GM21528 (cell line): ENCODE data around the gene TMEM74B.

Experiments used
- ATAC-seq: cut with Tn5 transposase; IDR thresholded peaks from one replicate; pipeline ENCODE4 v1.9.1; 2021; ENCODE audit warnings: mild to moderate bottlenecking, moderate library complexity; ENCODE audit not compliant: unreplicated experiment, low FRiP score

Gene TMEM74B

GRCh38 chr20:1206366-1207148 lies 21.8 kb upstream of the TMEM74B start:
- ATAC-seq: no peak

- ATAC-seq: no peak
Observed at GRCh38 chr20:1205802-1206201, 21.0 kb upstream of the TMEM74B start.

- no peak for ATAC-seq
Observed at GRCh38 chr20:1204576-1204975, 19.8 kb upstream of the TMEM74B start.

- ATAC-seq: no peak
Observed at GRCh38 chr20:1204113-1204512, 19.3 kb upstream of the TMEM74B start.

- no peak for ATAC-seq
Observed at GRCh38 chr20:1203630-1204029, 18.8 kb upstream of the TMEM74B start.

- no peak for ATAC-seq
Observed at GRCh38 chr20:1202762-1203504, 18.2 kb upstream of the TMEM74B start, which contains the start of gene C20orf202. C20orf202 (plus strand) TSS chr20:1203454; CDS start chr20:1203586, 132 bp downstream.

GRCh38 chr20:1199964-1200363 lies 15.2 kb upstream of the TMEM74B start:
- no peak for ATAC-seq

- no peak for ATAC-seq
Observed at GRCh38 chr20:1199212-1199873, 14.6 kb upstream of the TMEM74B start.

GRCh38 chr20:1198751-1199150 lies 14.0 kb upstream of the TMEM74B start:
- no peak for ATAC-seq

- ATAC-seq: no peak
Observed at GRCh38 chr20:1197801-1198200, 13.0 kb upstream of the TMEM74B start.

GRCh38 chr20:1196634-1197033 lies 11.9 kb upstream of the TMEM74B start:
- no peak for ATAC-seq

- ATAC-seq: no peak
Observed at GRCh38 chr20:1195226-1195625, 10.4 kb upstream of the TMEM74B start.

GRCh38 chr20:1191299-1191698 lies 6.5 kb upstream of the TMEM74B start:
- ATAC-seq: no peak

- ATAC-seq: no peak
Observed at GRCh38 chr20:1190847-1191246, 6.1 kb upstream of the TMEM74B start.

- no peak for ATAC-seq
Observed at GRCh38 chr20:1189827-1190226, 5.0 kb upstream of the TMEM74B start.

GRCh38 chr20:1188347-1188746 lies 3.6 kb upstream of the TMEM74B start:
- ATAC-seq: no peak

- ATAC-seq: no peak
Observed at GRCh38 chr20:1187605-1188171, 2.9 kb upstream of the TMEM74B start.

- ATAC-seq: no peak
Observed at GRCh38 chr20:1186367-1186991, 1.7 kb upstream of the TMEM74B start.

- no peak for ATAC-seq
Observed at GRCh38 chr20:1185790-1186334, 1.1 kb upstream of the TMEM74B start.

- ATAC-seq: no peak
Observed at GRCh38 chr20:1185316-1185741, 548 bp upstream of the TMEM74B start.
